Astrocyte (in vitro differentiated cells and primary cell): ENCODE measurements around the gene TBC1D9B. TPM values are rescaled to one million over a fixed set of nuclear protein-coding genes. Genes with fewer than 3 reads are reported as not detected.

Source experiments
- DNase-seq: peaks from one replicate; pipeline ENCODE4 v3.0.0-alpha.2; 2010; ENCODE audit warnings: low read depth
- FAIRE-seq: peaks from 2 replicates; lab custom pipeline; 2011; peaks lifted over from hg19 to GRCh38; lab: Jason Lieb, UNC
- H2AFZ ChIP-seq: 2 replicates; pipeline ENCODE4 v1.6.0; 2012; ENCODE audit warnings: low read depth, low read length, inconsistent platforms
- H3K27ac ChIP-seq: 2 replicates; pipeline ENCODE4 v1.5.1; 2011; ENCODE audit warnings: low read depth, low read length, inconsistent platforms
- H3K27me3 ChIP-seq: 2 replicates; pipeline ENCODE4 v1.6.0; 2011; ENCODE audit warnings: low read length, inconsistent platforms; ENCODE audit not compliant: insufficient read depth
- H3K36me3 ChIP-seq: 2 replicates; pipeline ENCODE4 v1.5.1; 2011; ENCODE audit warnings: low read length, inconsistent platforms; ENCODE audit not compliant: insufficient read depth
- H3K4me1 ChIP-seq: 2 replicates; pipeline ENCODE4 v1.5.1; 2011; ENCODE audit warnings: low read length, inconsistent platforms; ENCODE audit not compliant: insufficient read depth
- H3K4me2 ChIP-seq: 2 replicates; pipeline ENCODE4 v1.6.0; 2012; ENCODE audit warnings: low read length, inconsistent platforms
- H3K4me3 ChIP-seq: 2 replicates; pipeline ENCODE4 v1.5.1; 2011; ENCODE audit warnings: low read depth, mild to moderate bottlenecking, low read length, inconsistent platforms; ENCODE audit not compliant: insufficient read depth
- H3K79me2 ChIP-seq: 2 replicates; pipeline ENCODE4 v1.6.0; 2012; ENCODE audit warnings: mild to moderate bottlenecking, low read length, inconsistent platforms; ENCODE audit not compliant: insufficient read depth
- H3K9ac ChIP-seq: 2 replicates; pipeline ENCODE4 v1.6.0; 2012; ENCODE audit warnings: mild to moderate bottlenecking, low read length, inconsistent platforms
- H3K9me3 ChIP-seq: 2 replicates; pipeline ENCODE4 v1.5.1; 2012; ENCODE audit warnings: low read depth, mild to moderate bottlenecking, low read length, inconsistent platforms; ENCODE audit not compliant: insufficient read depth
- H4K20me1 ChIP-seq: 2 replicates; pipeline ENCODE4 v1.6.0; 2012; ENCODE audit warnings: low read length, inconsistent platforms; ENCODE audit not compliant: insufficient read depth
- H3K27ac Mint-ChIP-seq: one replicate; pipeline ENCODE4 v1.8.0; 2021; ENCODE audit warnings: mild to moderate bottlenecking, mixed read lengths; ENCODE audit not compliant: unreplicated experiment
- H3K27me3 Mint-ChIP-seq: one replicate; pipeline ENCODE4 v1.8.0; 2021; ENCODE audit warnings: low read depth, mixed read lengths; ENCODE audit not compliant: unreplicated experiment
- H3K36me3 Mint-ChIP-seq: one replicate; pipeline ENCODE4 v1.8.0; 2021; ENCODE audit warnings: low read depth, mixed read lengths; ENCODE audit not compliant: unreplicated experiment
- H3K4me1 Mint-ChIP-seq: one replicate; pipeline ENCODE4 v1.8.0; 2021; ENCODE audit warnings: low read depth, mixed read lengths; ENCODE audit not compliant: unreplicated experiment
- H3K4me3 Mint-ChIP-seq: one replicate; pipeline ENCODE4 v1.8.0; 2021; ENCODE audit warnings: mild to moderate bottlenecking, moderate library complexity, mixed read lengths; ENCODE audit not compliant: unreplicated experiment
- H3K9me3 Mint-ChIP-seq: one replicate; pipeline ENCODE4 v1.8.0; 2021; ENCODE audit warnings: mild to moderate bottlenecking, mixed read lengths; ENCODE audit not compliant: unreplicated experiment
- CTCF ChIP-seq: IDR thresholded peaks from 2 replicates; pipeline ENCODE4 v1.5.1; 2011; ENCODE audit warnings: low read depth, mild to moderate bottlenecking, inconsistent platforms, low read length, moderate library complexity; ENCODE audit not compliant: insufficient read depth
- EZH2 ChIP-seq: IDR thresholded peaks from 2 replicates; pipeline ENCODE4 v1.6.1; 2012; ENCODE audit warnings: mild to moderate bottlenecking, low read length, inconsistent platforms; ENCODE audit not compliant: insufficient read depth
- total RNA-seq: library from RNA; stranded (reverse); gene quantifications from 2 replicates; pipeline ENCODE4 v1.2.1, GENCODE V29; 2021

TBC1D9B gene
- total RNA-seq, 1 donor from 2014 or later: 89.9 TPM

DNA sequence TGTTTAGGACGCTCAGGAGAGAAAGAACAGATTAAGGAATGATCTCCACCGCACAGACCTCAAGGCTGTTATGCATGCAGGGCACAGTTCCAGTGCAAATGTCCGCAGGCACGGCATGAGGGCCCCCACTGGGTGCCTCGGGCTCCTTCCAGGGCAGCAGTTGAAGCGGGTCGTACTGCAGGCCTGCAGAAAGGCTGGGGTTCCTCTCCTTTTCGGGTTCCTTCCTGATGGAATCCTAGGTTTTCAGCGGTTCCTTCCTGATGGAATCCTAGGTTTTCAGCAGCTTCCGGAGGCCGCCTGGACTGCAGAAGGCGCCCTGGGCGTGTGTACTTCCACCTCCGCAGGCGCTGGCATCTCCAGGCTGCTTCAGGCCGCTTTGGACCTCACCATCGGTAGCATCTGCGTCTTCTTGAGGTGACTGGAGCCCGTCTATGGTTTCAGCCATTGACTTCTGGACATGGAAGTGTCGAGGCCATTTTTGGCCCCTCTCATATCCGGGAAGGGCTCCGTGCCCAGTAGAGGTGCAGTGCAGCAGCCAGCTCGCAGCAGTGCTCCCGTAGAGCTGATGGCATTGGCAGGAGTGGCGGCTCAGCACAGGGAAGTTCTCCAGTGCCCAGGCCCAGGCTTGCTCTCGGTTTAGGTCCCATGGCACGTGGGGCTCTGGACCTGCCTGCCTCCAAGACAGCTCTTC lies 95.4 kb downstream of the TBC1D9B start:
- no peak overlapping the region for H2AFZ ChIP-seq
- H3K27me3 Mint-ChIP-seq: no peaks in the 10 kb centered on the region
- TF ChIP-seq EZH2: no peak
- TF ChIP-seq CTCF: no peak
- no peak overlapping the region for H3K4me3 Mint-ChIP-seq
- no peaks in the 10 kb centered on the region for H3K27me3 ChIP-seq
- peaks cover 7% of the 10 kb centered on the region for H3K4me1 ChIP-seq
- no peaks in the 10 kb centered on the region for H4K20me1 ChIP-seq
- H3K9me3 ChIP-seq: no peaks in the 10 kb centered on the region
- H3K36me3 Mint-ChIP-seq: peaks cover 16% of the 10 kb centered on the region
- no peaks in the 10 kb centered on the region for H3K9me3 Mint-ChIP-seq
- H3K27ac Mint-ChIP-seq: no peak overlapping the region
- no peak overlapping the region for H3K9ac ChIP-seq
- no peaks in the 10 kb centered on the region for H3K79me2 ChIP-seq
- no peak for FAIRE-seq
- DNase-seq: no peak
- H3K4me2 ChIP-seq: no peak overlapping the region
- H3K27ac ChIP-seq: no peak overlapping the region
- no peaks in the 10 kb centered on the region for H3K36me3 ChIP-seq
- no peaks in the 10 kb centered on the region for H3K4me1 Mint-ChIP-seq
- no peak overlapping the region for H3K4me3 ChIP-seq

Other genes starting within 250 kb of the TBC1D9B start
- gene CBY3, start 226.9 kb downstream of the TBC1D9B start, total RNA-seq: not detected in 2 replicates
- gene CANX, start 208.9 kb downstream of the TBC1D9B start, total RNA-seq: 792 and 828 TPM in 2 replicates
- 24.7 and 26.0 TPM in 2 replicates for gene MAML1, start 175.1 kb downstream of the TBC1D9B start, total RNA-seq
- gene LTC4S, start 113.9 kb downstream of the TBC1D9B start, total RNA-seq: 1.2 and 1.3 TPM in 2 replicates
- gene MGAT4B, start 101.0 kb downstream of the TBC1D9B start, total RNA-seq: 179 and 193 TPM in 2 replicates
- 215 and 262 TPM in 2 replicates for gene SQSTM1, start 87.0 kb downstream of the TBC1D9B start, total RNA-seq
- 19.9 and 20.7 TPM in 2 replicates for gene MRNIP, start 49.1 kb downstream of the TBC1D9B start, total RNA-seq
- gene RNF130, start 163.9 kb upstream of the TBC1D9B start, total RNA-seq: 28.7 and 29.8 TPM in 2 replicates